Measurements from ENCODE around the gene TPM1.

- no peak for TF ChIP-seq POLR2AphosphoS5 (IDR thresholded peaks at IDR 0.05)
- TF ChIP-seq CTCF (IDR thresholded peaks at IDR 0.05): no peak
- no peak for TF ChIP-seq POLR2A (IDR thresholded peaks at IDR 0.05)
These were observed 28.0 kb upstream of the TPM1 start for GRCh38 chr15:63014578-63014977.
